ENCODE data around the gene UBE2E1.
A peak's percentile ranks its signal among the peaks of the same experiment; 100 is the strongest.
"Not testable (repeated sequence)": the region's sequence is repeated elsewhere in the genome, so short reads cannot be mapped to it uniquely, and the experiment has no call there.

UBE2E1 gene

GRCh38 chr3:23865595-23866396 is 60.0 kb downstream of the UBE2E1 start:
- Histone ChIP-seq H3K27me3 (replicated peaks in 2 of 5; ENCODE audit: control insufficient read depth in 4 of 5, insufficient read depth in 5 of 5, low read length in 4 of 5) (no peaks in the 10 kb centered on the region), H3K36me3 (ENCODE audit: control insufficient read depth in 4 of 4, insufficient read depth in 4 of 4, low read length in 3 of 4) (peaks cover 0 to 16% (median 7%) of the 10 kb centered on the region in 4 experiments), H3K4me1 (ENCODE audit: control extremely low read depth in 1 of 4, control insufficient read depth in 4 of 4, insufficient read depth in 4 of 4, low read length in 3 of 4) (peaks cover 1 to 20% (median 13%) of the 10 kb centered on the region in 4 experiments), H3K9me3 (ENCODE audit: control extremely low read depth in 1 of 5, control insufficient read depth in 4 of 5, insufficient read depth in 2 of 5, low read depth in 1 of 5, low read length in 4 of 5) (no peaks in the 10 kb centered on the region), H3K27ac (ENCODE audit: insufficient read depth in 1 of 2, low read depth in 1 of 2, low read length in 2 of 2, poor library complexity in 1 of 2, severe bottlenecking in 2 of 2) (no peak overlapping the region), H3K4me3 (ENCODE audit: control insufficient read depth in 1 of 7, extremely low read depth in 1 of 7, insufficient read depth in 4 of 7, low read depth in 2 of 7, low read length in 6 of 7) (no peak overlapping the region)
- CTCF ChIA-PET: interaction anchor here (0.7 to 4.2 kb wide), 10 partner anchors 7 to 114 kb away, joined by 3 to 29 read pairs (median 4); no protein-coding TSS in a partner anchor
- DNase-seq: no peak
- POLR2A ChIA-PET: interaction anchor here (1.2 kb wide), 1 partner anchor 15 kb away, joined by 3 read pairs; no protein-coding TSS in a partner anchor
- WGBS (ENCODE audit: insufficient coverage): 95% methylated on average over 4 of the region's 6 CpGs

GRCh38 chr3:23867400-23867799 is 61.6 kb downstream of the UBE2E1 start:
- no CpG with 5 or more reads among the region's 1 CpG for WGBS (ENCODE audit: insufficient coverage)
- no peak for DNase-seq
- no peaks in the 10 kb centered on the region for H3K9me3 ChIP-seq (ENCODE audit: control extremely low read depth in 1 of 5, control insufficient read depth in 4 of 5, insufficient read depth in 2 of 5, low read depth in 1 of 5, low read length in 4 of 5)
- POLR2A ChIA-PET: no interaction called here
- peak overlapping the region in 1 of 2 experiments; percentile 0 for H3K27ac ChIP-seq (ENCODE audit: insufficient read depth in 1 of 2, low read depth in 1 of 2, low read length in 2 of 2, poor library complexity in 1 of 2, severe bottlenecking in 2 of 2)
- H3K27me3 ChIP-seq (replicated peaks in 2 of 5; ENCODE audit: control insufficient read depth in 4 of 5, insufficient read depth in 5 of 5, low read length in 4 of 5): no peaks in the 10 kb centered on the region
- peaks cover 0 to 7% (median 0%) of the 10 kb centered on the region in 4 experiments for H3K36me3 ChIP-seq (ENCODE audit: control insufficient read depth in 4 of 4, insufficient read depth in 4 of 4, low read length in 3 of 4)
- CTCF ChIA-PET: no interaction called here
- H3K4me3 ChIP-seq (ENCODE audit: control insufficient read depth in 1 of 7, extremely low read depth in 1 of 7, insufficient read depth in 4 of 7, low read depth in 2 of 7, low read length in 6 of 7): no peak overlapping the region
- H3K4me1 ChIP-seq (ENCODE audit: control extremely low read depth in 1 of 4, control insufficient read depth in 4 of 4, insufficient read depth in 4 of 4, low read length in 3 of 4): peaks cover 1 to 20% (median 13%) of the 10 kb centered on the region in 4 experiments

- Histone ChIP-seq H3K4me3 (ENCODE audit: control insufficient read depth in 1 of 7, extremely low read depth in 1 of 7, insufficient read depth in 4 of 7, low read depth in 2 of 7, low read length in 6 of 7) (no peak overlapping the region), H3K27me3 (replicated peaks in 2 of 5; ENCODE audit: control insufficient read depth in 4 of 5, insufficient read depth in 5 of 5, low read length in 4 of 5) (no peaks in the 10 kb centered on the region), H3K36me3 (ENCODE audit: control insufficient read depth in 4 of 4, insufficient read depth in 4 of 4, low read length in 3 of 4) (peaks cover 0 to 7% (median 0%) of the 10 kb centered on the region in 4 experiments), H3K4me1 (ENCODE audit: control extremely low read depth in 1 of 4, control insufficient read depth in 4 of 4, insufficient read depth in 4 of 4, low read length in 3 of 4) (peaks cover 1 to 16% (median 13%) of the 10 kb centered on the region in 4 experiments), H3K9me3 (ENCODE audit: control extremely low read depth in 1 of 5, control insufficient read depth in 4 of 5, insufficient read depth in 2 of 5, low read depth in 1 of 5, low read length in 4 of 5) (no peaks in the 10 kb centered on the region), H3K27ac (ENCODE audit: insufficient read depth in 1 of 2, low read depth in 1 of 2, low read length in 2 of 2, poor library complexity in 1 of 2, severe bottlenecking in 2 of 2) (peak overlapping the region in 1 of 2 experiments; percentile 0)
- ChIA-PET CTCF (no interaction called here), POLR2A (no interaction called here)
- no peak for DNase-seq
- 100% methylated on average over 1 of the region's 1 CpG for WGBS (ENCODE audit: insufficient coverage)
Observed at GRCh38 chr3:23867838-23868237, 62.1 kb downstream of the UBE2E1 start.

- POLR2A ChIA-PET: no interaction called here
- CTCF ChIA-PET: interaction anchor here (1.0 to 1.2 kb wide), 4 partner anchors 12 to 23 kb away, joined by 3 to 5 read pairs (median 4); no protein-coding TSS in a partner anchor
- WGBS (ENCODE audit: insufficient coverage): 96% methylated on average over 3 of the region's 4 CpGs
Observed at GRCh38 chr3:23869977-23870662, 64.4 kb downstream of the UBE2E1 start.

GRCh38 chr3:23870663-23871043 is 64.9 kb downstream of the UBE2E1 start:
- CTCF ChIA-PET: interaction anchor here (1.0 to 1.2 kb wide), 2 partner anchors 11 to 18 kb away, joined by 3 to 5 read pairs; no protein-coding TSS in a partner anchor

More at GRCh38 chr3:23869977-23870662, 64.4 kb downstream of the UBE2E1 start:
- DNase-seq: no peak
- H3K4me3 ChIP-seq (ENCODE audit: control insufficient read depth in 1 of 7, extremely low read depth in 1 of 7, insufficient read depth in 4 of 7, low read depth in 2 of 7, low read length in 6 of 7): no peak overlapping the region
- H3K27me3 ChIP-seq (replicated peaks in 2 of 5; ENCODE audit: control insufficient read depth in 4 of 5, insufficient read depth in 5 of 5, low read length in 4 of 5): no peaks in the 10 kb centered on the region
- H3K36me3 ChIP-seq (ENCODE audit: control insufficient read depth in 4 of 4, insufficient read depth in 4 of 4, low read length in 3 of 4): peaks cover 0 to 2% (median 0%) of the 10 kb centered on the region in 4 experiments
- no peak overlapping the region for H3K27ac ChIP-seq (ENCODE audit: insufficient read depth in 1 of 2, low read depth in 1 of 2, low read length in 2 of 2, poor library complexity in 1 of 2, severe bottlenecking in 2 of 2)
- H3K9me3 ChIP-seq (ENCODE audit: control extremely low read depth in 1 of 5, control insufficient read depth in 4 of 5, insufficient read depth in 2 of 5, low read depth in 1 of 5, low read length in 4 of 5): no peaks in the 10 kb centered on the region
- H3K4me1 ChIP-seq (ENCODE audit: control extremely low read depth in 1 of 4, control insufficient read depth in 4 of 4, insufficient read depth in 4 of 4, low read length in 3 of 4): peaks cover 1 to 13% (median 11%) of the 10 kb centered on the region in 4 experiments

GRCh38 chr3:23871361-23871760 is 65.6 kb downstream of the UBE2E1 start:
- H3K4me1 ChIP-seq (ENCODE audit: control extremely low read depth in 1 of 4, control insufficient read depth in 4 of 4, insufficient read depth in 4 of 4, low read length in 3 of 4); H3K36me3 ChIP-seq (ENCODE audit: control insufficient read depth in 4 of 4, insufficient read depth in 4 of 4, low read length in 3 of 4); H3K27ac ChIP-seq (ENCODE audit: insufficient read depth in 1 of 2, low read depth in 1 of 2, low read length in 2 of 2, poor library complexity in 1 of 2, severe bottlenecking in 2 of 2); POLR2A ChIA-PET; H3K9me3 ChIP-seq (ENCODE audit: control extremely low read depth in 1 of 5, control insufficient read depth in 4 of 5, insufficient read depth in 2 of 5, low read depth in 1 of 5, low read length in 4 of 5); DNase-seq; H3K27me3 ChIP-seq (replicated peaks in 2 of 5; ENCODE audit: control insufficient read depth in 4 of 5, insufficient read depth in 5 of 5, low read length in 4 of 5); H3K4me3 ChIP-seq (ENCODE audit: control insufficient read depth in 1 of 7, extremely low read depth in 1 of 7, insufficient read depth in 4 of 7, low read depth in 2 of 7, low read length in 6 of 7): not testable (repeated sequence)
- CTCF ChIA-PET: interaction anchor here (1.0 kb wide), 1 partner anchor 11 kb away, joined by 3 read pairs; no protein-coding TSS in a partner anchor
- no CpG with 5 or more reads among the region's 34 CpGs for WGBS (ENCODE audit: insufficient coverage)

More at GRCh38 chr3:23870663-23871043, 64.9 kb downstream of the UBE2E1 start:
- H3K4me1 ChIP-seq (ENCODE audit: control extremely low read depth in 1 of 4, control insufficient read depth in 4 of 4, insufficient read depth in 4 of 4, low read length in 3 of 4); H3K4me3 ChIP-seq (ENCODE audit: control insufficient read depth in 1 of 7, extremely low read depth in 1 of 7, insufficient read depth in 4 of 7, low read depth in 2 of 7, low read length in 6 of 7); POLR2A ChIA-PET; H3K36me3 ChIP-seq (ENCODE audit: control insufficient read depth in 4 of 4, insufficient read depth in 4 of 4, low read length in 3 of 4); H3K9me3 ChIP-seq (ENCODE audit: control extremely low read depth in 1 of 5, control insufficient read depth in 4 of 5, insufficient read depth in 2 of 5, low read depth in 1 of 5, low read length in 4 of 5); H3K27me3 ChIP-seq (replicated peaks in 2 of 5; ENCODE audit: control insufficient read depth in 4 of 5, insufficient read depth in 5 of 5, low read length in 4 of 5); H3K27ac ChIP-seq (ENCODE audit: insufficient read depth in 1 of 2, low read depth in 1 of 2, low read length in 2 of 2, poor library complexity in 1 of 2, severe bottlenecking in 2 of 2); DNase-seq: not testable (repeated sequence)
- no CpG with 5 or more reads among the region's 5 CpGs for WGBS (ENCODE audit: insufficient coverage)

- no peak overlapping the region for H3K4me3 ChIP-seq (ENCODE audit: control insufficient read depth in 1 of 7, extremely low read depth in 1 of 7, insufficient read depth in 4 of 7, low read depth in 2 of 7, low read length in 6 of 7)
- H3K9me3 ChIP-seq (ENCODE audit: control extremely low read depth in 1 of 5, control insufficient read depth in 4 of 5, insufficient read depth in 2 of 5, low read depth in 1 of 5, low read length in 4 of 5): no peaks in the 10 kb centered on the region
- peaks cover 0 to 8% (median 5%) of the 10 kb centered on the region in 4 experiments for H3K4me1 ChIP-seq (ENCODE audit: control extremely low read depth in 1 of 4, control insufficient read depth in 4 of 4, insufficient read depth in 4 of 4, low read length in 3 of 4)
- ChIA-PET CTCF (no interaction called here), POLR2A (no interaction called here)
- no peaks in the 10 kb centered on the region for H3K36me3 ChIP-seq (ENCODE audit: control insufficient read depth in 4 of 4, insufficient read depth in 4 of 4, low read length in 3 of 4)
- no peak overlapping the region for H3K27ac ChIP-seq (ENCODE audit: insufficient read depth in 1 of 2, low read depth in 1 of 2, low read length in 2 of 2, poor library complexity in 1 of 2, severe bottlenecking in 2 of 2)
- DNase-seq: no peak
- no peaks in the 10 kb centered on the region for H3K27me3 ChIP-seq (replicated peaks in 2 of 5; ENCODE audit: control insufficient read depth in 4 of 5, insufficient read depth in 5 of 5, low read length in 4 of 5)
- WGBS (ENCODE audit: insufficient coverage): no CpG with 5 or more reads among the region's 3 CpGs
Observed at GRCh38 chr3:23872330-23872729, 66.6 kb downstream of the UBE2E1 start.

Measured in common myeloid progenitor, CD34-positive (primary cell).